PC-3 (cell line): ENCODE data around the gene DCAF4. TPM values are rescaled to one million over a fixed set of nuclear protein-coding genes. Genes with fewer than 3 reads are reported as not detected.

Source experiments
- ATAC-seq: fragments of 200-7000 bp; cut with Tn5 transposase; 2 replicates; pipeline ENCODE4 v1.9.1; 2020; ENCODE audit warnings: mild to moderate bottlenecking, moderate library complexity
- BruUV-seq: library from RNA; stranded (reverse); fragments of 400-500 nt; replicated peaks from 2 replicates; lab custom pipeline; 2021; lab: Mats Ljungman, UMichigan
- CTCF ChIA-PET: fragments of 300-600 bp; sonication (Branson Sonifier 250); formaldehyde crosslinking; loops from one replicate; lab custom pipeline; 2022; ENCODE audit warnings: antibody characterized with exemption; lab: Charles Lee
- POLR2A ChIA-PET: fragments of 300-600 bp; sonication (Branson Sonifier 250); formaldehyde crosslinking; loops from one replicate; lab custom pipeline; 2022; ENCODE audit warnings: antibody characterized with exemption; ENCODE audit not compliant: unreplicated experiment; lab: Charles Lee
- DNase-seq: peaks from one replicate; pipeline ENCODE4 v3.0.0-alpha.2; 2015
- H2AFZ ChIP-seq: fragments of 300-600 bp; sonication (generic); 2 replicates; pipeline ENCODE4 v1.6.0; 2016; ENCODE audit warnings: antibody characterized with exemption, low read length
- H3F3A ChIP-seq: fragments of 300-600 bp; sonication (generic); one replicate; pipeline ENCODE4 v1.6.0; 2017; ENCODE audit warnings: antibody characterized with exemption, low read length, control low read depth, mild to moderate bottlenecking; ENCODE audit not compliant: unreplicated experiment
- H3K27ac ChIP-seq: fragments of 300-600 bp; sonication (generic); 2 replicates; pipeline ENCODE4 v1.5.1; 2016; ENCODE audit warnings: mild to moderate bottlenecking, low read length
- H3K27me3 ChIP-seq: fragments of 300-600 bp; sonication (generic); 2 replicates; pipeline ENCODE4 v1.6.1; 2016; ENCODE audit warnings: low read length, mixed read lengths
- H3K36me3 ChIP-seq: fragments of 300-600 bp; sonication (generic); 2 replicates; pipeline ENCODE4 v1.6.1; 2016; ENCODE audit warnings: low read depth, mixed run types, low read length, mixed read lengths
- H3K4me1 ChIP-seq: fragments of 300-600 bp; sonication (generic); 2 replicates; pipeline ENCODE4 v1.5.1; 2016; ENCODE audit warnings: low read length; ENCODE audit not compliant: insufficient read depth
- H3K4me2 ChIP-seq: fragments of 300-600 bp; sonication (generic); 2 replicates; pipeline ENCODE4 v1.6.0; 2016; ENCODE audit warnings: low read length
- H3K4me3 ChIP-seq: fragments of 300-600 bp; sonication (generic); 2 replicates; pipeline ENCODE4 v1.5.1; 2016; ENCODE audit warnings: mild to moderate bottlenecking, low read length, mixed read lengths
- H3K79me2 ChIP-seq: fragments of 300-600 bp; sonication (generic); 2 replicates; pipeline ENCODE4 v1.6.1; 2017; ENCODE audit warnings: low read length, mixed read lengths
- H3K9ac ChIP-seq: fragments of 300-600 bp; sonication (generic); 2 replicates; pipeline ENCODE4 v1.6.0; 2016; ENCODE audit warnings: mild to moderate bottlenecking, low read length
- H3K9me2 ChIP-seq: fragments of 300-600 bp; sonication (generic); replicated peaks from 2 replicates; pipeline ENCODE4 v1.6.1; 2016; ENCODE audit warnings: mixed run types, low read length, mixed read lengths
- H3K9me3 ChIP-seq: fragments of 300-600 bp; sonication (generic); 2 replicates; pipeline ENCODE4 v1.6.1; 2016; ENCODE audit warnings: low read length, mixed read lengths
- H4K20me1 ChIP-seq: fragments of 300-600 bp; sonication (generic); 2 replicates; pipeline ENCODE4 v1.6.1; 2016; ENCODE audit warnings: low read length, mixed read lengths
- CTCF ChIP-seq: fragments of 300-600 bp; sonication (generic); conservative IDR thresholded peaks from 2 replicates; pipeline ENCODE4 v1.5.1; 2017; ENCODE audit warnings: antibody characterized with exemption, low read depth, mild to moderate bottlenecking, low read length
- EZH2 ChIP-seq: fragments of 300-600 bp; sonication (generic); IDR thresholded peaks from one replicate; pipeline ENCODE4 v1.6.1; 2017; ENCODE audit warnings: antibody characterized with exemption, mild to moderate bottlenecking, low read length; ENCODE audit not compliant: unreplicated experiment
- EZH2phosphoT487 ChIP-seq: fragments of 300-600 bp; sonication (generic); IDR thresholded peaks from 2 replicates; pipeline ENCODE4 v1.6.1; 2018; ENCODE audit warnings: mild to moderate bottlenecking, antibody characterized with exemption, low read length, borderline replicate concordance
- intact Hi-C: fragments of 100-400 bp; cut with micrococcal nuclease; formaldehyde crosslinking; loops from 2 replicates; pipeline ENCODE4 v1.9.0; 2023
- total RNA-seq: library from RNA; depleted of rRNA; stranded (reverse); fragments of >200 nt; gene quantifications from 2 replicates; pipeline ENCODE4 v1.2.3, GENCODE V29; 2014

The DCAF4 gene
- total RNA-seq, 1 experiment from 2014 or later: 55.8 TPM

GRCh38 chr14:72884386-72884785 lies 41.9 kb upstream of the DCAF4 start:
- ATAC-seq (peak; percentile 39), DNase-seq (no peak)
- TF ChIP-seq EZH2 (no peak), EZH2phosphoT487 (no peak), CTCF (no peak)
- CTCF ChIA-PET: interaction anchor here (0.7 to 1.7 kb wide), 2 partner anchors 9 to 139 kb away, joined by 3 to 9 read pairs; partner anchors contain the start of gene DPF3
- no TSS peak for BruUV-seq
- Histone ChIP-seq H3K9me3 (no peaks in the 10 kb centered on the region), H3K4me3 (no peak overlapping the region), H3K4me1 (peaks cover 23% of the 10 kb centered on the region), H3K79me2 (peaks cover 91% of the 10 kb centered on the region), H3K9me2 (no peaks in the 10 kb centered on the region), H2AFZ (no peak overlapping the region), H4K20me1 (no peaks in the 10 kb centered on the region), H3K4me2 (peak overlapping the region; percentile 78), H3F3A (no peaks in the 10 kb centered on the region), H3K27me3 (no peaks in the 10 kb centered on the region), H3K36me3 (peaks cover 11% of the 10 kb centered on the region), H3K27ac (peak overlapping the region; percentile 97), H3K9ac (peak overlapping the region; percentile 75)
- POLR2A ChIA-PET: interaction anchor here (0.6 to 0.7 kb wide), 4 partner anchors 19 to 358 kb away, joined by 3 to 9 read pairs (median 4); no protein-coding TSS in a partner anchor
- intact Hi-C loops: loop anchor here (1.0 to 2.0 kb wide), 2 partner anchors 8 to 28 kb away; no protein-coding TSS in a partner anchor

- BruUV-seq: no TSS peak
- CTCF ChIA-PET: interaction anchor here (0.7 to 1.2 kb wide), 2 partner anchors 37 to 142 kb away, joined by 3 to 4 read pairs; no protein-coding TSS in a partner anchor
- H3K9me3 ChIP-seq: no peaks in the 10 kb centered on the region
- H3K27me3 ChIP-seq: no peaks in the 10 kb centered on the region
- peaks cover 91% of the 10 kb centered on the region for H3K79me2 ChIP-seq
- peaks cover 8% of the 10 kb centered on the region for H3K36me3 ChIP-seq
- POLR2A ChIA-PET: no interaction called here
- H4K20me1 ChIP-seq: peaks cover 8% of the 10 kb centered on the region; the same call in 1 of the 2 replicates
- TF ChIP-seq EZH2phosphoT487 (no peak), CTCF (no peak), EZH2 (no peak)
- DNase-seq (no peak), ATAC-seq (no peak)
- no peak overlapping the region for H2AFZ ChIP-seq
- no peak overlapping the region for H3K9ac ChIP-seq
- no peaks in the 10 kb centered on the region for H3K9me2 ChIP-seq
- no peaks in the 10 kb centered on the region for H3F3A ChIP-seq
- intact Hi-C loops: no loop called here
- no peak overlapping the region for H3K4me2 ChIP-seq
- no peak overlapping the region for H3K27ac ChIP-seq
- H3K4me3 ChIP-seq: no peak overlapping the region
- peaks cover 35% of the 10 kb centered on the region for H3K4me1 ChIP-seq
Observed at GRCh38 chr14:72887514-72887913, 38.8 kb upstream of the DCAF4 start.

GRCh38 chr14:72888192-72888591 lies 38.1 kb upstream of the DCAF4 start:
- TF ChIP-seq CTCF (no peak), EZH2 (no peak), EZH2phosphoT487 (no peak)
- Histone ChIP-seq H3K27ac (no peak overlapping the region), H3K9me2 (no peaks in the 10 kb centered on the region), H3K9me3 (no peaks in the 10 kb centered on the region), H3K36me3 (peaks cover 4% of the 10 kb centered on the region; the same call in 1 of the 2 replicates), H3K4me3 (no peak overlapping the region), H4K20me1 (peaks cover 8% of the 10 kb centered on the region; the same call in 1 of the 2 replicates), H3K27me3 (no peaks in the 10 kb centered on the region), H2AFZ (no peak overlapping the region), H3K9ac (no peak overlapping the region), H3K4me2 (no peak overlapping the region), H3K79me2 (peaks cover 91% of the 10 kb centered on the region), H3K4me1 (peaks cover 32% of the 10 kb centered on the region), H3F3A (no peaks in the 10 kb centered on the region)
- intact Hi-C loops: no loop called here
- ChIA-PET POLR2A (no interaction called here), CTCF (interaction anchor here (0.7 to 1.2 kb wide), 2 partner anchors 38 to 143 kb away, joined by 3 to 4 read pairs; no protein-coding TSS in a partner anchor)
- no peak for ATAC-seq
- DNase-seq: no peak
- no TSS peak for BruUV-seq
